GM23248 (cell line): Measurements from ENCODE around the gene GNPTAB. TPM values are rescaled to one million over a fixed set of nuclear protein-coding genes. Genes with fewer than 3 reads are reported as not detected.

Experiments used
- DNase-seq: peaks from one replicate; pipeline ENCODE4 v3.0.0-alpha.2; 2015
- H2AFZ ChIP-seq: fragments of 200-600 bp; sonication (generic); 2 replicates; pipeline ENCODE4 v1.6.1; 2016; ENCODE audit warnings: antibody characterized with exemption
- H3F3A ChIP-seq: fragments of 200-600 bp; sonication (generic); 2 replicates; pipeline ENCODE4 v1.6.1; 2016; ENCODE audit warnings: mild to moderate bottlenecking, antibody characterized with exemption, mixed run types; ENCODE audit not compliant: insufficient read depth
- H3K27ac ChIP-seq: fragments of 200-600 bp; sonication (generic); 2 replicates; pipeline ENCODE4 v1.5.1; 2016; ENCODE audit warnings: mild to moderate bottlenecking
- H3K27me3 ChIP-seq: fragments of 200-600 bp; sonication (generic); replicated peaks from 2 replicates; pipeline ENCODE4 v1.6.1; 2016; ENCODE audit warnings: mild to moderate bottlenecking; ENCODE audit not compliant: insufficient read depth
- H3K36me3 ChIP-seq: fragments of 200-600 bp; sonication (generic); 2 replicates; pipeline ENCODE4 v1.6.1; 2016; ENCODE audit warnings: low read depth, mild to moderate bottlenecking
- H3K4me1 ChIP-seq: fragments of 200-600 bp; sonication (generic); 2 replicates; pipeline ENCODE4 v1.6.1; 2016; ENCODE audit warnings: mild to moderate bottlenecking; ENCODE audit not compliant: insufficient read depth
- H3K4me2 ChIP-seq: fragments of 200-600 bp; sonication (generic); one replicate; pipeline ENCODE4 v1.6.1; 2016; ENCODE audit warnings: mild to moderate bottlenecking; ENCODE audit not compliant: unreplicated experiment
- H3K4me3 ChIP-seq: fragments of 200-600 bp; sonication (generic); 2 replicates; pipeline ENCODE4 v1.5.1; 2016; ENCODE audit warnings: mild to moderate bottlenecking
- H3K79me2 ChIP-seq: fragments of 200-600 bp; sonication (generic); 2 replicates; pipeline ENCODE4 v1.6.1; 2016; ENCODE audit warnings: mild to moderate bottlenecking; ENCODE audit not compliant: insufficient read depth
- H3K9ac ChIP-seq: fragments of 200-600 bp; sonication (generic); 2 replicates; pipeline ENCODE4 v1.6.1; 2016; ENCODE audit warnings: mild to moderate bottlenecking
- H3K9me2 ChIP-seq: fragments of 200-600 bp; sonication (generic); 2 replicates; pipeline ENCODE4 v1.6.1; 2016; ENCODE audit warnings: mixed run types, mild to moderate bottlenecking, moderate library complexity; ENCODE audit not compliant: insufficient read depth
- H3K9me3 ChIP-seq: fragments of 200-600 bp; sonication (generic); one replicate; pipeline ENCODE4 v1.6.1; 2017; ENCODE audit warnings: low read depth
- H4K20me1 ChIP-seq: fragments of 200-600 bp; sonication (generic); 2 replicates; pipeline ENCODE4 v1.6.0; 2016; ENCODE audit not compliant: insufficient read depth
- EZH2 ChIP-seq: fragments of 200-600 bp; sonication (generic); IDR thresholded peaks from 2 replicates; pipeline ENCODE4 v1.6.1; 2018; ENCODE audit warnings: antibody characterized with exemption, mild to moderate bottlenecking; ENCODE audit not compliant: insufficient read depth, poor library complexity, severe bottlenecking
- EZH2phosphoT487 ChIP-seq: fragments of 200-600 bp; sonication (generic); IDR thresholded peaks from 2 replicates; pipeline ENCODE4 v1.6.1; 2018; ENCODE audit warnings: antibody characterized with exemption, moderate library complexity, mild to moderate bottlenecking, low read depth; ENCODE audit not compliant: insufficient read depth
- WGBS, 2 experiments: methylation state at CpG; one replicate each; pipeline ENCODE4 v1.1.6; 2015 to 2017; ENCODE audit warnings: low lambda C conversion rate in 2 of 2, low coverage in 1 of 2; ENCODE audit errors: missing lambda C conversion rate in 2 of 2; 5-methylcytosine and 5-hydroxymethylcytosine counted together
- in situ Hi-C: fragments of 300-500 bp; cut with MboI; formaldehyde crosslinking; loops from 2 replicates; pipeline ENCODE4 v1.15.0; 2020
- polyA plus RNA-seq: library from polyadenylated mRNA; unstranded; fragments of >200 nt; fragmentation: Nextera tagmentation; extraction: Ambion mirVana; gene quantifications from 2 replicates; pipeline ENCODE4 v1.2.1, GENCODE V29; 2016
- total RNA-seq: library from RNA; depleted of rRNA; stranded (reverse); fragments of >200 nt; shearing (Covaris generic); gene quantifications from 2 replicates; pipeline ENCODE4 v1.2.3, GENCODE V29; 2014

The GNPTAB gene
- total and polyA plus RNA-seq, 2 experiments from 2014 or later: 20.6 to 23.3 TPM

DNA sequence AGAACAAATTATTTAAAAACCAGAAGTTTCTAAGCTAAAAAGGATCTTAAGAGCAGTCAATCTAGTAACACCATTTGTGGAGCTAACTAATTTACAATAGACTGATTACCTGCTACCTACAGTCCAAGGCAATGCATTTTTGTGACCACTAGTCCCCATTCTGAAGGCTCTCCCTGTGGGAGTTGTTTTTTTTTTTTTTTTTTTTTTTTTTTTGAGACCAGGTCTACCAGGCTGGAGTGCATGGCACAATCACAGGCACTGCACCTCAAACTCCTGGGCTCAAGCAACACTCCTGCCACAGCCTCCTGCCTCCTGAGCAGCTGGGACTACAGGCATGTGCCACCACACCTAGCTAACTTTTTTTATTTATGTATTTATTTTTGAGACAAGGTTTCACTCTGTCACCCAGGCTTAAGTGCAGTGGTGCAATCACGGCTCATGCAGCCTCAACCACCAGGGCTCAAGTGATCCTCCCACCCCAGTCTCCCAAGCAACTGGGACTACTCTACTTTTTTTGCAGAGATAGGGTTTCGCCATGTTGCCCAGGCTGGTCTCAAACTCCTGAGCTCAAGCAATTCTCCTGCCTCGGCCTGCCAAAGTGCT lies 3.9 kb downstream of the GNPTAB start:
- Histone ChIP-seq H3K79me2 (peaks cover 52% of the 10 kb centered on the region), H3K9me3 (no peaks in the 10 kb centered on the region), H3K4me1 (peaks cover 7% of the 10 kb centered on the region), H3K27me3 (no peaks in the 10 kb centered on the region), H3K4me2 (no peak overlapping the region), H3K9ac (no peak overlapping the region), H3F3A (no peaks in the 10 kb centered on the region), H3K27ac (no peak overlapping the region), H3K9me2 (no peaks in the 10 kb centered on the region), H3K4me3 (no peak overlapping the region), H3K36me3 (no peaks in the 10 kb centered on the region), H4K20me1 (no peaks in the 10 kb centered on the region), H2AFZ (no peak overlapping the region)
- 95 to 97% methylated on average over 3 of the region's 3 CpGs for WGBS, 2 experiments
- TF ChIP-seq EZH2phosphoT487 (no peak), EZH2 (no peak)
- in situ Hi-C loops: no loop called here
- no peak for DNase-seq

DNA sequence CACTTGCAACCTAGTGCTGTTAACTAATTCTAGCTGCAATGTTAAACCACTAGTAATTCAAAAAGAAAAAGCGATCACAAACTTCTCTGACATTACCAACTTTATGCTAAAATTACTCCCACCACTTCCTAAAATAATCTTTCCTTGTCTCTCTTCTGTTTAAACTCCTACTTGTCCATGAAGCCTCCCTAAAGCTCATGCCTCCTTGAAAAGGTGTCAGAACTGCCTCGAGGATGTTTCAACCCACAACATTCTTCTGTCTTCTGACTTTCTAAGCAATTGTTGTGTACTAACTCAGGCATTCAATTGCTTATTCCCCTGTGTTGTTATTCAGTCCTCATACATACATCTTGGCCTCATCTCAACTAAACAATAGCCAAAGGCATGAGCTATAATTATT lies 5.9 kb downstream of the GNPTAB start:
- no peaks in the 10 kb centered on the region for H3K27me3 ChIP-seq
- no peak overlapping the region for H2AFZ ChIP-seq
- H3K36me3 ChIP-seq: no peaks in the 10 kb centered on the region
- 50 to 59% methylated on average over 2 of the region's 2 CpGs for WGBS, 2 experiments
- no peaks in the 10 kb centered on the region for H3K9me3 ChIP-seq
- no peaks in the 10 kb centered on the region for H3F3A ChIP-seq
- TF ChIP-seq EZH2phosphoT487 (no peak), EZH2 (no peak)
- DNase-seq: peak; percentile 8
- H3K4me3 ChIP-seq: no peak overlapping the region
- no peak overlapping the region for H3K9ac ChIP-seq
- no peak overlapping the region for H3K4me2 ChIP-seq
- H3K4me1 ChIP-seq: peaks cover 3% of the 10 kb centered on the region
- in situ Hi-C loops: no loop called here
- H4K20me1 ChIP-seq: no peaks in the 10 kb centered on the region
- H3K79me2 ChIP-seq: peaks cover 54% of the 10 kb centered on the region
- H3K27ac ChIP-seq: no peak overlapping the region
- H3K9me2 ChIP-seq: no peaks in the 10 kb centered on the region

DNA sequence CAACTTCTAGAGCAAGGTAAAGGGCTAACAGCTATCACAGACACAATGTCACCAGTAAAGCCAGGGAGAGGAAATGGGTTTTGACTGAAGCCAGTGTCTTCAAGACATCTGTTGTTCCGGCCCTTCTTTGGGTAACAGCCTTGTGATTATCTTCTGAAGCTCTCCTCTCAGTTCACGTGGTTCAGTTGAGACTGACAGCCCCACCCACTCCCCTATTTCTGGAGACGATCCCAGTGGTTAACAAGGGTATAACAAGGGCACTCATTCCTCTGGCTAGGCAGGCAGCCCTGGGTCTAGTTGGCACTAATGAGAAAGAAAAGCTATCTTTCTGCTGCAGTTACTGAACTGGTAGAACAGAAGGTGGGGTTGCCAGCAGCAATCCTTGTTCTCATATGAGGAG lies 6.9 kb downstream of the GNPTAB start:
- in situ Hi-C loops: no loop called here

GRCh38 chr12:101823039-101823438 lies 7.7 kb downstream of the GNPTAB start:
- DNase-seq: no peak
- in situ Hi-C loops: no loop called here
- Histone ChIP-seq H3K4me2 (no peak overlapping the region), H4K20me1 (no peaks in the 10 kb centered on the region), H3K9me3 (no peaks in the 10 kb centered on the region), H3K79me2 (peaks cover 53% of the 10 kb centered on the region), H3K27me3 (no peaks in the 10 kb centered on the region), H3F3A (no peaks in the 10 kb centered on the region), H3K9ac (no peak overlapping the region), H2AFZ (no peak overlapping the region), H3K4me3 (no peak overlapping the region), H3K4me1 (peaks cover 3% of the 10 kb centered on the region), H3K36me3 (no peaks in the 10 kb centered on the region), H3K27ac (no peak overlapping the region), H3K9me2 (no peaks in the 10 kb centered on the region)
- 96 to 99% methylated on average over 4 of the region's 4 CpGs for WGBS, 2 experiments
- TF ChIP-seq EZH2phosphoT487 (no peak), EZH2 (no peak)

More for the DNA sequence above, 6.9 kb downstream of the GNPTAB start:
- Histone ChIP-seq H3K36me3 (no peaks in the 10 kb centered on the region), H2AFZ (no peak overlapping the region), H3K9ac (no peak overlapping the region), H3K27ac (no peak overlapping the region), H3K9me2 (no peaks in the 10 kb centered on the region), H3K79me2 (peaks cover 52% of the 10 kb centered on the region), H3K27me3 (no peaks in the 10 kb centered on the region), H3K9me3 (no peaks in the 10 kb centered on the region), H3F3A (no peaks in the 10 kb centered on the region), H4K20me1 (no peaks in the 10 kb centered on the region), H3K4me1 (peaks cover 3% of the 10 kb centered on the region), H3K4me3 (no peak overlapping the region), H3K4me2 (no peak overlapping the region)
- TF ChIP-seq EZH2phosphoT487: no peak
- TF ChIP-seq EZH2: no peak
- peak; percentile 22 for DNase-seq
- 30 to 32% methylated on average over 3 of the region's 3 CpGs for WGBS, 2 experiments
